Camera-type eye (tissue), 1 donor: ENCODE results near the gene TRABD. TPM values are rescaled to one million over a fixed set of nuclear protein-coding genes. Genes with fewer than 3 reads are reported as not detected.

Experiments used
- total RNA-seq: library from RNA; depleted of rRNA; stranded (reverse); fragments of >200 nt; gene quantifications from one replicate; pipeline ENCODE4 v1.2.3, GENCODE V29; 2014

The TRABD gene, protein sequence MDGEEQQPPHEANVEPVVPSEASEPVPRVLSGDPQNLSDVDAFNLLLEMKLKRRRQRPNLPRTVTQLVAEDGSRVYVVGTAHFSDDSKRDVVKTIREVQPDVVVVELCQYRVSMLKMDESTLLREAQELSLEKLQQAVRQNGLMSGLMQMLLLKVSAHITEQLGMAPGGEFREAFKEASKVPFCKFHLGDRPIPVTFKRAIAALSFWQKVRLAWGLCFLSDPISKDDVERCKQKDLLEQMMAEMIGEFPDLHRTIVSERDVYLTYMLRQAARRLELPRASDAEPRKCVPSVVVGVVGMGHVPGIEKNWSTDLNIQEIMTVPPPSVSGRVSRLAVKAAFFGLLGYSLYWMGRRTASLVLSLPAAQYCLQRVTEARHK
- total RNA-seq, result 17.3 TPM

DNA sequence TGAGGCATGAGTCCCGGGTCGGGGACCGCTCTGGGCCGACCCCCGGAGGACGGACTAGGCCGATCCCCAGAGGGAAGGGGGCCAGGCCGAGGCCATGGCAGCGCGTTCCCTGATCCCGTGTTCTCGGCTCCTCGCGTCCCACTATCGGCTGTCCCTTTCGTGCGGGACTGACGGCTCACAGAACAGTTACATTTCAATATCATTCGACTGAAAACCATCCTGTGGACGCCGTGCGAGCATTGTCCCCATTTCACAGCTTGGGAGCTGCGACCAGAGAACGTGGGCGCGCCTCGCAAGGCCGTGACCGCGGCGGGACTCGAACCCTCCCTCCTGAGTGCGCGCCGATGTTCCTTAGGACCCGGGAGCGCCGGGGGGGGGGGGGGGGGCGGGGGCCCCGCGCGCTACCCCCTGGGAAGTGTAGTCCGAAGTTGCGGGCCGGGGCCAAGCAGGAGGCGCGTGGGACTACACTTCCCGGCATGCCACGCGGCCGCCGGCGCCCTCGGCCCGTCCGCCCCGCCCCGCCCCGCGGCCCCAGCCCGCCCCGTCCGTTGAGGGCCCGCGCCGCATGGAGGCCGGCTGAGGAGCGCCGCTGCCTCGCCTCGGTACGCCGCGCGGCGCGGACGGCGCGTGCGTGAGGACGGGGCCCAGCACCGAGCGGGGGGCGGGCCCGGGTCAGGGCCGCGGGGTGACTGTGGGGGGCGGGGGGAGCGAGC is at the start of gene TRABD:
Gene TRABD (plus strand): TSS at position 539 of the 713 bp plus-strand sequence. CDS start 7,148 bp downstream, outside the sequence.

DNA sequence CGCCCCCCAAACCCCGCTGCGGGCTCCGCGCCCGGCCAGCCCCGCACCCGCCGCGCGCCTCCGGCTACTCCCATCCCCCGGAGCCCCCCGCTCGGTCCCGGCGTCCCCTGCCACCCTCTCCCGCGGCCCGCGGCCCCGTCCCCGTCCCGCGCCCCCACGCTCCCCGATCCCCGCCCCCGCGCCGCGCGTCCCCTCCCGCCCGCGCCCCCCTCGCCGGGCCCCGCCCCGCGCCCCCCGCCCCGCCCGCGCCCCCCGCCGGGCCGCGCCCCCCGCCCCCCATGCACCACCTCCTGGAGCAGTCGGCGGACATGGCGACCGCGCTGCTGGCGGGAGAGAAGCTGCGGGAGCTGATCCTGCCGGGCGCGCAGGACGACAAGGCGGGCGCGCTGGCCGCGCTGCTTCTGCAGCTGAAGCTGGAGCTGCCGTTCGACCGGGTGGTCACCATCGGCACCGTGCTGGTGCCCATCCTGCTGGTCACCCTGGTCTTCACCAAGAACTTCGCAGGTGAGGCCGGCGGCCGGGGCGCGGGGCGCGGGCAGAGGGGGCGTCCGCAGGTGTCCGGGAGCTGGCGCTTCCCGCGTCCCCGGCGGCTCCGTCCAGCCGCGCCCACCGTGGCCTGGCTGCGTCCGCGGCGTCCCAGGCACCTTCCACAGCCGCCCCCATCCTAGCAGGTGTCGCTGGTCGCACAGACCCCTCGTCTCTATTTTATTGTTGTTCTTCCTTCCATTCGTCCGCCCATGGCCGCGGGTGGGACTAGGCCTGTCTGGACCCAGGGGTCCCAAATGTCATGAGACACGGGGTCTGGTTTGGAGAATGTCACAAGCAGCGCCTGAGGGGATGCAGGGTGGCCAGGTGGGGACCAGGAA is 15.0 kb upstream of the TRABD start, which contains the start of gene PANX2:
Gene PANX2 (plus strand): TSS at position 279 of the 866 bp plus-strand sequence. CDS start 0 bp downstream, at position 279.

DNA sequence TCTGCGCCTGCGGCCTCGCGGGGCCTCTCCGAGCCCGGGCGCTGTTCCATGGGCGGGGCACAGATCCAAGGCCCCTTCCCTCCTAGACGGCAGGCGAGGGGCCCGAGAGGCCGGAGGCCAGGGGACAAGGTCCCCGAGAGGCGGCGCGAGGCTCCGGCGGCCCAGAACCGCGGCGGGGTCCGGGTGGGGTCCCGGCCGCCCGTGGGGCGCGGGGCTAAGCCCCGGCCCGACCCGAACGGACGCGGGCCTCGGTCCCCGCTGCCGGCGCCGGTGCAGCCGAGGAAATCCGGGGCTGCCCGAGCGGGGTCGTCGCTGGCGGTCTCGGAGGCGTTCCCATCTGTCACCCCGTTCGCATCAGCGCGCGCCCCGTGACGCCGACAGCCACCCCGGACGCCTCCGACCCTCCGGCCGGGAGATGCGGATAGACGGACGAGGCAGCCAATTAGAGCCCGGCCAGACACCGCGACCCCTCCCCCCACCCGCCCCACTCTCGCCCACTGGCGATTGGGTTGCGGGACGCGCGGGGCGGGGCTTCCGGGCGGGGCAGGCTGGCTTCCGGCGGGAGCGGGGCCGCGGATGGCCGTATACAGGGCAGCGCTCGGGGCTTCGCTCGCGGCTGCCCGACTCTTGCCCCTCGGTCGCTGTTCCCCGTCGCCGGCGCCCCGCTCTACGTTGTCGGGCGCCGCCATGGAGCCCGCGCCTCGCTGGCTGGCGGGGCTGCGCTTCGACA is 14.9 kb downstream of the TRABD start, which contains the start of gene SELENOO:
Gene SELENOO (plus strand): TSS at position 551 of the 730 bp plus-strand sequence. CDS start 26 bp downstream, at position 577.

GRCh38 chr22:50244420-50245213 is 58.9 kb downstream of the TRABD start, which contains the start of gene TUBGCP6:
TUBGCP6 (minus strand) TSS chr22:50245023; CDS start chr22:50244459, 564 bp downstream.

Other genes with a start within 250 kb of the TRABD start
- 42.3 TPM for gene PIM3, start 225.1 kb upstream of the TRABD start, total RNA-seq
- gene IL17REL, start 173.1 kb upstream of the TRABD start, total RNA-seq, result 0.55 TPM
- not detected for gene TTLL8, start 127.6 kb upstream of the TRABD start, total RNA-seq
- 7.2 TPM for gene MLC1, start 100.5 kb upstream of the TRABD start, total RNA-seq
- gene MOV10L1, start 95.9 kb upstream of the TRABD start, total RNA-seq, result 5.6 TPM
- 2.4 TPM for gene PANX2, start 15.2 kb upstream of the TRABD start, total RNA-seq
- gene SELENOO, start 15.1 kb downstream of the TRABD start, total RNA-seq, result 17.5 TPM
- 65.6 TPM for gene TUBGCP6, start 59.1 kb downstream of the TRABD start, total RNA-seq
- 30.9 TPM for gene HDAC10, start 65.4 kb downstream of the TRABD start, total RNA-seq
- gene MAPK12, start 75.8 kb downstream of the TRABD start, total RNA-seq, result 18.9 TPM
- gene MAPK11, start 84.5 kb downstream of the TRABD start, total RNA-seq, result 7.6 TPM
- 169 TPM for gene PLXNB2, start 121.7 kb downstream of the TRABD start, total RNA-seq
- gene DENND6B, start 141.1 kb downstream of the TRABD start, total RNA-seq, result 16.9 TPM
- gene PPP6R2, start 157.4 kb downstream of the TRABD start, total RNA-seq, result 56.1 TPM